CD4-positive, alpha-beta T cell treated with Interleukin-21 for 1 hour (primary cell): ENCODE results near the gene PIAS3.

Experiments used
- DNase-seq: peaks from one replicate; pipeline ENCODE4 v3.0.0-alpha.2; 2020

PIAS3 gene

DNA sequence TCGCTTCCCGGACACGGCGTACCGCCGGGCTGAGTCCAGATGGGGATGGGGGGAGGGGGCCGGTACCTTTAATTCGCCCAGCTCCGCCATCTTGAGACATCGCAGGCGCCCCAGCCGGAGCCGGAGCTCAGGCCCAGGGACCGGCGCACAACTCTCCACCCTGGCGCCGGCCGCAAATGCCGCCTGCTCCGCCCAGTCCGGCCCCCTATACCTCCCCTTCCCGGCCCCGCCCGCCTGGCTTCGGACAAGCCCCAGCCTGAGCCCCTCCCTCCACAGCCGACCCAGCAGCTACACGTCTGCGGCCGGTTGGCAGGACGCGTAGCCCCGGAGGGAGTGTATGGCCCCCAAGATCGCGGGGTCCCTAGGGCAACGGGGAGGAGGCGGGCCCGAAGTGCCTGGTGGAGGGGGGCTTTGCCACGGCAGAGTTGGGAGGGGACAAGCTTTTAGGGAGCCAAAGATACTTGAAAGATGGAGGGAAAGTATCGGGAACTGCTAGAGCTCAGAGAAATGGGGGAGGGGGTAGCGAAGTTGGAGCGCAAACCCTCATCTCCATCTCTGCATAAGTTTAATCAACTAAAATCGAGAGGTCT is at the start of gene PIAS3:
TSS of gene PIAS3 (minus strand) at position 181 of the 590 bp plus-strand sequence. CDS start at position 90, 91 bp downstream.
- DNase-seq = peak; percentile 86

DNA sequence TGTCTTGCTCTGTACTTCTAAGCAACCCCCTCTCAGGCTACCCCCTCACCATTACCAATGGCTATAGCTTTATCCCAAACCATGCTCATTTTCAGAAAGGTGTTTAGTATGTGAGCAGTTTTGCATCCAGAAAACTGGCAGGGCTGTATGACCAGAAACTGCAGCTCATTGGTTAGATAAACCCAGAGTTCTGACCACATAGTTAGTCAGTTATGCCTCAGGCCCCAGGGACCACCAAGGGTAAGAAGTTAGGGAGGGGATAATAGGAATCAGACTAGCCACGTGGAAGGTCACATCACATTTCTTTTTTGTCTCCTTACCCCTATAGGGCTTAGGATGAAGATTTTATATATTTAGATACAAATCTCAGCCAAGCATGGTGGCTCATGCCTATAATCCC is 49.8 kb upstream of the PIAS3 start:
- DNase-seq = no peak

DNA sequence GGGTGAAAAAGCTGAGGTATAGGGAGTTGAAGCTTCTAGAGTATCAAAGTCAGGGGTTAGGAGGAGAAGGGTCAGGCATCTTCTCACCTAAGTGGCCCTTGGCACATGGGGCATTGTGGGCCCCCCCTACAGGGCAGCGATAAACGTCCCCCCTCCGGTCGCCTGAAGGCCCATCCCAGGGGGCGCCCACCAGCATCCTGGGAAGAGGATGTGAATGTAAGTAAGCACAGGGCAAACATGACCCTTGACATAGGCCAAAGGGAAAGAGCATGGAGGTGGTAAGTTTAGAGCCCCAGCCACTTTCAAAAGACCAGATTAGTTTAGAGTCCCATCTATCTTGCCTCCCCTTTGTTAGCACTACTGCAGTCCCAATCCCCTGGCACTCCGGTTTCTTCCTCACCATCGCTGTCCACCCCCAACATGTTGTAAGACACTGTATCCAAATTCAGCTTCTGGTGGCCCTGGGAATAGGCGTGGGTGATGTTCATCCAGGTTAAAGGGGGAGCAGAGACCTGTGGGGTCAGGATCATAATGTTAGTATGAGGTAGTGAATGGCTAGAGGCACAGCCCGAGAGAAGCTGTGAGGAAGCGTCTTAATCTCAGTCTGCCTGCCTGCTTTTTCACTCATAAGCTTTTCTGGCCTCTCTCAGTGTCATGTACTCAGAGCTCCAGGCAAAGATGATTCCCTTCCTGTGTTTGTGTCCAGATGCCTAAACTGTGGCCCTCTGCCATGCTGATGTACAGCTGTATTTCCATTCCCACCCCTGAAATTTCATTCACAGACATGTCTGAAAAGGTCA is 48.3 kb upstream of the PIAS3 start:
- no peak for DNase-seq

DNA sequence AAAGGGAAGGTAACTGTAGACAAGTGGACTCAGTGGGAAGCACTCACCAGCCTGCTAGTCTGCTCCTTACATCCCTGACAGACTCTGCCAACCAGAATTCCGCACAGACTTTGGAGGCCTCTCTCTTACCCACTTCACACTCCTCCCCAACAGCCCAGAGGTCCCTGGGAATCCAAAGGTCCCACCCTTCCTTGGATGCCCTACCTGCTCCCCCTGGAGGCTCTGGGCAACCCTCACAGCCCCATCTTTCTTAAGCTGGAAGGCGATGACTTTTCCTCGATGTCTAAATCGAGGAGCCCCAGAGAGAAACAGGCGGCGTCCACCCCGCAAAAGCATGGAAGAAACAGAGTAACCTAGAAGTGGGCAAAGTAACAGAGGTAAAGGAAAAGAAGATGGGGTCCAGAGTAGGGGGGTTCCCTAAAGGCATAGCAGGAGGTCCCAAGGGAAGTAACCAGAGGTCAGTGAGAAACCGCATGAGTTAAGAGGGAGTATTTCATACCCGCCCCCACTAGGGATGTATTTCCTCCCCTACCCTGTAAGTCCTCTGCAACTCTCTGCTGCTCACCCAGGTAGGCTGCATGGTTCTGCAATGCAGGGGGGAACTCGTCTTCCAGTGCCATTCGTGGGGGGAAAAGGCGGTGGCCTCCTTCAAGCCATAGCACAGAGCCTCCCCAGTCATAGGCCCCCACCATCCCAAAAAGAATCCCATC is 42.6 kb upstream of the PIAS3 start:
- no peak for DNase-seq

DNA sequence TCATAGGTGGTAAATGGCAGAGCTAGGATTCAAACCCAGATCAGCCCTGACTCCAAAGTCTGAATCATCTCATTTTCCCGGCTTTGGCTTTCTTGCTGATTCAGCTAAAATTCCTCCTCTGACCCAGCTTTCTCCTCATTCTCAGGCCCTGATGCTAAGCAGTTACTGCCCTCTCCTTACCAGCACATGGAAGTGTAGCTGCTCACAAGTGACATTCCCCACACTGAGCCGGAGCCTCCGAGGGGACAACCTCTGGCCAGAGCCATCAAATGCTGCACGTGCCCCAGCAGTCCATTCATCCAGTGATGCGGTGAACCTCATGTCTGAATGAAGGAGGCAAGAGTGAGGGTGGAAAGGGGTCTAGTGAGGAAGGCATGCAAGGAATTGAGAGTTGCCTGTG is 39.9 kb upstream of the PIAS3 start:
- DNase-seq = no peak

DNA sequence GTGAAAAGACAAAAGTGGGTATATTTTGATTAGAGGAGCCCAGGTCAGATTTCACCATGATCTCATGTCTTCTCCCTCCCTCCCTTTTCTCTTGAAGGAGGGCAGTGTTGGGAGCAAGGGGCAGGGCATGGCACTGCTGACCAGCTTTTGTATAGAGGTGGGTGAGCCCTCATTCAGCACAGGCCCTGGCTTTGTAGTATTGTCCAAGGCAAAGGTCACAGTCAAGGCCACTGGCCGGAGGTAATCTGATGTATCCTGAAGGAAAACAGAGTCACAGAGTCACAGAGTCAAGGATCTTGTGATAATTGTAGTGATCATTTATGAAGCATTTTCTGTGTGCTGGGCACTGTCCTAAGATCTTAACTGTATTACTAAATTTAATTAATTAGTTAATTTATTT is 39.1 kb upstream of the PIAS3 start:
- DNase-seq = no peak

DNA sequence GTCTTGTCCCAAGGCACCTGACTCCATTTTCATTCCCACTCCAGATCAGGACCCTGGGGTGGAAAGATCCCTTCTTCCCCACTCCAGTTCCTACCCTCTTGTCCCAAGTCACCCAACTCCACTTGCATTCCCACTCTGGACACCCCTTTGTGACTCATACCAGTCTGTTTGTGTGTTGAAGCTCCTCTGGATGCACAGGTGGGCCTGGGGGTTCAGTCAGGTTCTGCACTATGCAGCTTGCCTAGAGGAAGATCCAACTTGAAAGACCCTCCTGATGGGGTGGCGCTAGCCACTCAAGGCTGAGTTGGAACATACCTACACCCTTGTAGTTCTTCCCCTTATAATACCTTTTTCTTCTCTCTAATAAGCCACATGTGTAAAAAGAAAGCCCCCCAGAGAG is 36.6 kb upstream of the PIAS3 start:
- no peak for DNase-seq

DNA sequence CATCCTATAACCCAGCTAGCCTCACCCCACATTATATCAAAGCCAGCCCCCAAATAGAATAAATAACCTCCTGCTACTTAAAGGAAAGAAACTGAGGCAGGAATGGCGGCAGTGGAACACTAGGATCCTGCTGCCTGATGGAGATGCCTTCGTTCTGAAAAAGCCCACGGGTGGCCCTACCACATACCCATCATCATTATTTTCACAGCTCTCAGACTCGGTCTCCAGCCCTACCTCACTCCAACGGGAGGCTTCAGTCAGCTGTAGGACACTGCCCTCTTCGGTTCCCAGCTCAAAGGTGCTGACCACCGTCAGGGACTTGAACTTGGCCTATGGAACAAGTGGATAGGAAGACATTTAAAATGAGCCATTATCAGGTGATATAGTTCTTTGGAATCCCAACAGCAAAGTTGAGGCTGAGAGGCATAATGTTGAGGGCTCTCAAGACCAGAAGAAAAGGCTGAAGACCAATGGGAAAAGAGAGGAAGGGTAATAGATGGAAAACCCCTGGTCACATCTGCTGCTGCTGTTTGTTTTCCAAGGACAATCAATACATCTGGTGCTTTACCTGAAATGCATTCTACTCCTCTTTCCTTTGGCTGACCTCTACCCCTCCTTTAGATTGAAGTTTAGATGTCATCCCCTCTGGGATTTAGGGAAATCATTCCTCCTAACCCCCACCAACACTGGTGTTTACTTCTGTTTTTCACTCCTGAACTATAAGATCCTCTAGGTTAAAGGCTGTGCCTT is 34.6 kb upstream of the PIAS3 start:
- DNase-seq = no peak

DNA sequence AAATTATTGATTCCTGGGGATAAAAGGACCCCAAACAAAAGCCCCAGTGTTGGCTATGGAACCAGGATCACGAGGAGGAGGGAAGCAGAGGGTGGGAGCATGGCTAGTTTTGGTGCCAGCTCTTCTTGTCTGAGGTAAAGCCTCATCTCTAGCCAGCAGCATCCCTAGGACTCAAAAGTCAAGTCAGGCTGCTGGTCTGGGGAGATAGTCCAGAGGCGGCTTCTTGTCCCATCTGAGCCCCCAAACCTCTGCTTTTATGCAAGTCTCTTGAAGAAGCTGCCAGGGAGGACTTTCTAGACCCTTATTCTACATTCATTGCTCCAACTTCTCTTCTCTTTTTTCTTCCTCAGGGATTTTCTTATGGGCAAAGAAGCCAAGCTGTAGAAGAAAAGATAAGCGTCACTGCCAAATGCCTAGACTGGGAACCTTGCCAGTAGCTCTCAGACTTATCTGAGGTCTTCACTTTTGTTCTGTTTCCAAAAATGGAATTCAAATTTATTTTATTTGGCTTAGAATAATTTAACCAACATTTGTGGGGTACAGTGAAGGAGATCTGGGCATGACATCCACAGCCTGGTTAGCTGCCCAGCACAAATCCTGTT is 33.7 kb upstream of the PIAS3 start:
- no peak for DNase-seq

DNA sequence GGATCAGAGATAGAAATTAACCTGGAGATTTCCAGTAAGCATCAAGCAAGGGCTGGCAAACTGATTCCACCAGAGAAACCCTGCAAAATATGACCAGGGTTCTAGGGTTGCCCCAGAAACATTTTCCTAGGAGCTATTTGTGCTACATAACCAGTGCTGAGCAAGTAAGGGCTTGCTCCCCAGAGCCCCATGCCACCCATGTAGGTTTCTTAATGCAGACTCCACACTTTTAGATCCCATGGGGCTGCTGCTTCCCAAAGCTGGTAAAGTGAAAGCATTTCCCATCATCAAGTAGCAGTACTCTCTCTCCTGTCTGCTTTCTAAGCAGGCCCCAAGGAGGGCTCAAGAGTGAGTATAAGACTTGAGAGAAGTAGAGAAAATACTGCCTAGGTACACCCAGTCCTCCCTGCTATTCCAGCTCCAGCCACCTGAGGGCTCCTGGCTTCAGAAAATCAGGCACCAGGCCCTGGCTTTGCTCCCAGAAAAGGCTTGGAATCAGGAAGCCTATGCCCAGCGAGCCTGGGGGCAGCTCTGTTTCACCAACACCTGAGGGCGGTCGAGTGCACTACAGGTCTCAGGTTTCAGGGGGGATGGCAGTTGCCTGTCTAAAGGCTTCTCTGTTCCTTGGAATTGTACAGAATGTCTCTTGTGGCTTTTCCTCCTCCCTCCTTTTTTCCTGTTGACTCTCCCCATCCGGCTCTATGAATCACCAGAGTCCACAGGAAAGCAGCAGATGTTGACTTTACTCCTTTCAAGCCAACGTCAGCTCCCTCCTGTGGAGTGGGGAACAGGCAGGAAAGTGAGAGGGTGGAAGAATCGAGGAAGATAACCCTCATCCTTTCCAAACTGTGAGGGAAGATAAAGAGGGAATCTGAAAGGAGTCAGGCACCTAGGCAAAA is 33.0 kb upstream of the PIAS3 start:
- DNase-seq = peak; percentile 56

DNA sequence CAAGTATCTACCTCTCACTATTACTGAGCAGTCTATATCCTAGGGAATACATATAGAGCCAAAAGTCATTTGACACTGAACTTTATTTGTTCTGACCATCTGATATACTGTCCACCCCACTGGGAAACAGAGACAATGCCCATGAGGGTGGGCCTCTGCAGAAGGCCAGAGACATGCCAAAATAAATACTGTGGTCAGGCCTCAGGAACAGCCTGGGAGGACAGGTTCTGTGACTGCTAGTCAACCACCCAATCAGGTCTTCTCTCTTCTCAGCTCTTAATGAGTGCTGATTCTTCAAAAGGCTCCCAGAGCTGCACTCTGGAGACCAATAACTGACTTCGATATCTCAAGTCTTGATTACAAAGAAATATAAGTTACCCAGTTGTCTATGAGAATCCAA is 32.3 kb upstream of the PIAS3 start:
- no peak for DNase-seq

DNA sequence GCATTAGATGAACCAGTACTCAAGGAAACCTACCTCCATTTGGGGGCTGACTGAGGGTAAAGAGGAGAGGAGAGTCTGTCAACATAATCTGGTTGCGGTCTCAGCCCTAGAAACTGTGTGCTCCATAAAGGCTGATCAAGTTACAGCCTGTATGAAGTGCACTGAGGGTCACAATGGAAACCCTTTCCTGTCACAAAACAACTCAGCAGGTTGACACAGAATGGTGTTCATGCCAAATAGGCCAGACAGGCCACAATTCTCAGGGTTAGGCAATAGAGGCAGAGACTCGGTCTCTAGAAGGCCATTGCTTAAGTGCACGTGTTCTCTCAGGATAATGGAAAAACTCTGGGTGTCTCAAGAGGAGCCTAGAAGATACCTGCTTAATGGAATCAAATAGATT is 30.8 kb upstream of the PIAS3 start:
- DNase-seq = no peak

DNA sequence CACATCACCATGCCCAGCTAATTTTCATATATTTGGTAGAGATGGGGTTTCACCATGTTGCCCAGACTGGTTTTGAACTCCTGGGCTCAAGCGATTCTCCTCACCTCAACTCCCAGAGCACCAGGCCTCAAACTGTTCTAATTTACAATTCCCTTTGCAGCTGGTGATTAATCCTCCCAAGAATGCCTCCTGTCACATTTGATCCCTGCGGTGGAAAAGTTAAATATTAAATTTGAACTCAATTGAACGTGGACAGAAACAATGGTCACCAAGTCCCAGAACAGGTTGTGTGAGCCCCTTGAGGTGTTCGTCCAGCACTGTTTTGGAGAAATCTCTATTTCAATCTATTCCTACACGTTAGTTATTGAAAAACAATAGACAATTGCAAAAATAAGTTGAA is 28.8 kb upstream of the PIAS3 start:
- no peak for DNase-seq

DNA sequence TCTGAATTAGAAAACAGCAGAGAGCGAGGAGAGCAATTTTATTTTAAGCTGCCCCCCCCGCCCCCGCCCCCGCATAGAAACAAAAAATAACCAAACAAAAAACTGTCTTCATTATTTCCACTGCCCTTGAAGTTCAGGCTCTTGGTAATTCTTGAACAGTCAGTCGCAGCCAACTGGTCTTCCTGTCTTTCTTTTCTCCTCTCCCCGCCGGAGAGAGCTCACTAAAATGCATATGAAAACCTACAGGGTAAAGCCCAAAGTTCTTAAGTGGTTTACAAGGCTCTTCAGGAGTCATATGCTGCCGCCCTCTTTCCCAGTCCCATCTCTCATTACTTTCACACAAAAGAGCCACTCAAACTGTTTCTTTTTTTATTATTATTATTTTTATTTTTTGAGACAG is 27.9 kb upstream of the PIAS3 start:
- DNase-seq = no peak

DNA sequence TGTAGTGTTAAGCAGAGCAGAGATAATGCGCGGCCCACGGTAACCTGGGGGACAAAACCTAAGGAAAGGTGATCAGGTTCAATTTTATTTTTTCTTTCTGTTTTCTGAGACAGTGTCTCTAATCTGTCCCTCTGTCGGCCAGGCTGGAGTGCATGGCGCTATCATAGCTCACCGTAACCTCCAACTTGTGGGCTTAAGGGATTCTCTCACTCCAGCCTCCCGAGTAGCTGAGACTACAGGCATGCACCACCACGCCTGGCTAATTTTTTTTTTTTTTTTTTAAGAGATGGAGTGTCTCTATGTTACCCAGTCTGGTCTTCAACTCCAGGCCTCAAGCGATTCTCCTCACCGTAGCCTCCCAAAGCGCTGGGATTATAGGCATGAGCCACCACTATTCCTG is 27.5 kb upstream of the PIAS3 start:
- no peak for DNase-seq

DNA sequence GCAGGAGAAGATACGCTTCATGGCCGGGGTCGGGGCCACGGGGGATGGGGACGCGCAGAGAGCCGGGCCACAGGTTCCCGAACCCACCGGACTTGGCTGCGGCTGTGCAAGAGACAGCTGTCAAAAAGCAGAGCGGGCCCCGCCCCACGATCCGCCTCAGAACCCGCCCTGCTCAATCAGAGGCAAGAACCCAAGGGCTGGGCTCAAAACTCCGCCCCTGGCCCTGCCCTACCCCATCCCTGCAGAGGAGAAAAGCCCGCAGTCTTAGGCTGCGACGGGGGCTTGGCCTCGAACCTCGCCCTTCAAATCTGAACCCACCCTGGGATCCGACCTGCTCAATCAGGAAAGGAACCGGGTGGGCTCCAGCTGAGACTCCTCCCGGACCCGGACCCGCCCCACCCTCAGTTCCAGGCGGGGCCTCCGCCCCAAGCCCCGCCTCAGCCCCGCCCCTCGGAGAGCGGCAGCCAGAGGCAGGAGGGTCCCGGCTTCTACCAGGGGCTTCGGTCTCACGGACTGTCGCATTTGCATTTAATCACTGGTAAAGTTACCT is 26.9 kb upstream of the PIAS3 start, which contains the start of gene ANKRD35:
TSS of gene ANKRD35 (minus strand) at position 129 of the 550 bp plus-strand sequence. CDS start at position 21, 108 bp downstream.
- peak; percentile 86 for DNase-seq

DNA sequence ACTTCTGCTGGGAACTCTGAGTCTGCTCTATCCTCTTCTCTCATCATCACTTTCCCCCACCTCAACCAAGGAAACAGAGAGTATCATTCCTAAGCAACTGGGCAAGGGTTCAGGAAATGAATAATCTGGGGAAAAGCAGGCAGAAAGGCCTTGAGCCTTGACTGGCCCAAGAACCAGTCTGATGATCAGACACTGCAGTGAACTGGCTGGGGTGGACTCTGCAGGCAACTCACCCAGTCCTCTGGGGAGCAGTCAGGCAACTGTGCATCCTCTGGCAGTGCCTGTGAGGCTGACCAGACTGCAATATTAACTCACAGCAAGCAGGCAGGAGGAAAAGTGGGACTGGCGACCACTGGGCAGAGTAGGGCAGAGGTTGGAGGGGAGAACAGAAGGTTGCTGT is 25.8 kb upstream of the PIAS3 start:
- DNase-seq = no peak

DNA sequence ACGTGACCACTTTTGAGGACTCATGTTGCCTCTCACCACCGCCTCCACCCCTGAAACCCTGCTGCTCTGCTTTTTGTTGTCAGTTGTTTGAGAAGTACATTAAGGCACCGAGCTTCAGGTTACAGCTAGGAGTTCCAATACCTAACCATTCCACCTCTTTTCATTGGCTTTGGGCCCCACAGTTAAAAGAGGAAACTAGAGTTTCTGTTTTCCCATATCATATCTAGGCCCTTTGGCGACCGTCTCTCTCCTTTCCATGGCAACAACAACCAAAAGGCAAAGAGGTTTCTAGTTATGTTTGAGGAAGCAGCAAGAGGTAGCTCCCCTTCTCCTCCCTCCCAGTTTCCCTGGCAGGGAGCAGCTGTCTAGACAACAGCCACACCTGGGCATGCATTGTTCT is 20.9 kb upstream of the PIAS3 start:
- no peak for DNase-seq

DNA sequence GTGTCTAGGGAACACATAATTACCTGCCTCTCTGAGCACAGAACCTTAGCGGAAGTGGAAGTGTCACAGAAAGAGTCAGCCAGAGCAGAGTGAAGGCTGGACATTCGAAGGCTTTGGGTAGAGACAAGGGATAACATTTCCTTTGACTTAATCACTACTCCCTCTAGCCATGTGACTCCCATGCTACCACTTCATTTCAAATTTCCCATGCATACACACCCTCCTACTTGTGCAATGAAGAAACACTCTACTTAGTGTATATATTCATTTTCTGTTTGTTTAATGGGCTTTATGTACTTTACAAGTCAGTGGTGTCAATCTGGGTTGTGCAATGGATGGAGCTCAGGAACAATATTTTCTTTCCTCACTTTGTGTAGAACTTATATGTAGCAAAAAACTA is 19.8 kb upstream of the PIAS3 start:
- no peak for DNase-seq

DNA sequence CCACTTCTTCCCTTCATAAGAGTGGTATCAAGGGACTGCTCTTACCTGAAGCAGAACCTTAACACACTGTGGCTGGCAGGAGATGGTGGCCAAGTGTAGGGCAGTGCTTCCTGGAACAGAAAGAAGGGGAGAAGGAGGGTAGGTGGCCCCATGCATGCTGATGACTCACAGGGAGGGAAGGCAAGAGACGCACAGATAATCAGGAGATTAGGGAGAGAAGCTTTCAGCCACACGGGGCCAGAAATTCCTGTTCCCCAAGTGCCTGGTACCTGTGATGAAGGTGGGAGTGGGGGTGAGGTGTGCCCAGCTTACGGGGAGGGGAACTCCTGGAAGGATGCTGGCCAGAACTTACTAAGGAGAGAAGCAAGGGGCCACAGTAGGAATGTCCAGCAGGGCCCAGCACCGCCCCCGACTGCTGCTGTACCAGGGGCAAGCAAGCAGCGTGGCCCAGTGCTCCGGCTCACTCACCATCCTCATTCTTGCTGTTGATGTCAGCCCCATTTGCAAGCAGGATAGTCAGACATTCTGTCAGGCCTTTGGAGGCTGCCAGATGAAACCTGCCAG is 19.1 kb upstream of the PIAS3 start:
- no peak for DNase-seq

DNA sequence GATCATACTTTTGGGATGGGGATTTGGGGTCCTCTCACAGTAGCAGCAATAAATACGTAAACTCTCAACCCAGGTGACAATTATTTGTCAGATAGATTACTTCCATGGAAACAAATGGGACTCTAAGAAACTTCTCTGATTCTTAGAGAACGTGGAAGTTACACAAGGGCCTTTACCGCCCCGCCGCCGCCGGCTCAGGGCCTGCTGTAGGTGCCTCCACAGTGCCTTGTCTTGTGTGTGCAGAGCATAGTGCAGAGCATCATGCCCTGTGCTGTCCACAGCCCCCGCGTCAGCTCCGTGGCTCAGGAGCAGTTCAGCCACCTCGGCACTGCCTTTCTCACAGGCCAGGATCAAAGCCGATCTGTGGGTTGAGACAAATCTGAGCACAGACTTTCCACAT is 15.8 kb upstream of the PIAS3 start:
- no peak for DNase-seq
